ENCODE measurements around the gene PHACTR1.

The PHACTR1 gene

GRCh38 chr6:12845224-12846004, 128.8 kb downstream of the PHACTR1 start:
- DNase-seq (ENCODE audit: low read depth in 3 of 3, low spot score in 1 of 3), result no peak

GRCh38 chr6:12848964-12849808, 132.6 kb downstream of the PHACTR1 start:
- no peak for DNase-seq (ENCODE audit: low read depth in 3 of 3, low spot score in 1 of 3)

- DNase-seq (ENCODE audit: low read depth in 3 of 3, low spot score in 1 of 3), result no peak
These were observed 133.2 kb downstream of the PHACTR1 start for GRCh38 chr6:12849809-12850198.

GRCh38 chr6:12851123-12851695, 134.6 kb downstream of the PHACTR1 start:
- no peak for DNase-seq (ENCODE audit: low read depth in 3 of 3, low spot score in 1 of 3)

GRCh38 chr6:12861603-12862002, 145.0 kb downstream of the PHACTR1 start:
- DNase-seq (ENCODE audit: low read depth in 3 of 3, low spot score in 1 of 3), result no peak

GRCh38 chr6:12865117-12865516, 148.6 kb downstream of the PHACTR1 start:
- DNase-seq (ENCODE audit: low read depth in 3 of 3, low spot score in 1 of 3), result no peak

- no peak for DNase-seq (ENCODE audit: low read depth in 3 of 3, low spot score in 1 of 3)
These were observed 149.2 kb downstream of the PHACTR1 start for GRCh38 chr6:12865671-12866181.

GRCh38 chr6:12866422-12867029, 150.0 kb downstream of the PHACTR1 start:
- no peak for DNase-seq (ENCODE audit: low read depth in 3 of 3, low spot score in 1 of 3)

- DNase-seq (ENCODE audit: low read depth in 3 of 3, low spot score in 1 of 3), result no peak
These were observed 153.4 kb downstream of the PHACTR1 start for GRCh38 chr6:12869816-12870432.

GRCh38 chr6:12873691-12874090, 157.1 kb downstream of the PHACTR1 start:
- DNase-seq (ENCODE audit: low read depth in 3 of 3, low spot score in 1 of 3), result no peak

- DNase-seq (ENCODE audit: low read depth in 3 of 3, low spot score in 1 of 3), result no peak
These were observed 158.5 kb downstream of the PHACTR1 start for GRCh38 chr6:12875051-12875450.

GRCh38 chr6:12878741-12879140, 162.2 kb downstream of the PHACTR1 start:
- no peak for DNase-seq (ENCODE audit: low read depth in 3 of 3, low spot score in 1 of 3)

GRCh38 chr6:12882761-12883290, 166.3 kb downstream of the PHACTR1 start:
- no peak for DNase-seq (ENCODE audit: low read depth in 3 of 3, low spot score in 1 of 3)

GRCh38 chr6:12884983-12885382, 168.4 kb downstream of the PHACTR1 start:
- DNase-seq (ENCODE audit: low read depth in 3 of 3, low spot score in 1 of 3), result no peak

- no peak for DNase-seq (ENCODE audit: low read depth in 3 of 3, low spot score in 1 of 3)
These were observed 170.6 kb downstream of the PHACTR1 start for GRCh38 chr6:12886961-12887775.

- DNase-seq (ENCODE audit: low read depth in 3 of 3, low spot score in 1 of 3), result no peak
These were observed 173.7 kb downstream of the PHACTR1 start for GRCh38 chr6:12890171-12890790.

- no peak for DNase-seq (ENCODE audit: low read depth in 3 of 3, low spot score in 1 of 3)
These were observed 175.0 kb downstream of the PHACTR1 start for GRCh38 chr6:12891595-12891994.

- no peak for DNase-seq (ENCODE audit: low read depth in 3 of 3, low spot score in 1 of 3)
These were observed 175.6 kb downstream of the PHACTR1 start for GRCh38 chr6:12892151-12892550.

GRCh38 chr6:12893036-12893435, 176.5 kb downstream of the PHACTR1 start:
- DNase-seq (ENCODE audit: low read depth in 3 of 3, low spot score in 1 of 3), result no peak

Measured in stimulated activated CD4-positive, alpha-beta T cell treated with anti-CD3 and anti-CD28 coated beads, TNF-alpha, amount 100 ng/mL, for 1 hour (primary cell).